Measurements from ENCODE around the gene TMEM225B. TPM values are rescaled to one million over a fixed set of nuclear protein-coding genes. Genes with fewer than 3 reads are reported as not detected.
"Not testable (repeated sequence)": the region's sequence is repeated elsewhere in the genome, so short reads cannot be mapped to it uniquely, and the experiment has no call there.

Gene TMEM225B
- total RNA-seq, 1 donor, result 1.4 TPM

DNA sequence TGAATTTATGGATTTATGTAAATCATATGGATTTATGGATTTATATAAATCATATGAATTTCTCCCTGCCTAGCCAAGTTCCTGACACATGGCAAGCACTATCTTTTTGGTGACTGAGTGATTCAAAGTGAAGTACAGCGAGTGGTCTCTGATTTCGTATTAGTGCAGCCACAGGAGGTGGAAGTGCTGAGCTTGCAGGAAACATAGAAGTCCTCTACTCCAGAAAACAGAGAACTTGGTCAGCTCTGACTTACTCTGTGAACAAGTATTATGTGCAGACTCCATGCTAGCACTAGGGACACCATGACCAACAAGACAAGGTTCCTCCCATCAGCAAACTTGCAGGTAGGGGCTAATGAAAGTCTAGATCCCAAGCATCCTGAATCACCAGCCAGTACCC, 53.2 kb downstream of the TMEM225B start:
- H3K27me3 ChIP-seq (ENCODE audit: insufficient read depth, low read length), result no peaks in the 10 kb centered on the region

GRCh38 chr7:99652671-99653070, 54.6 kb downstream of the TMEM225B start:
- no peaks in the 10 kb centered on the region for H3K27me3 ChIP-seq (ENCODE audit: insufficient read depth, low read length)
- no peaks in the 10 kb centered on the region for H3K4me1 ChIP-seq (ENCODE audit: insufficient read depth, low read length)
- H3K4me3 ChIP-seq (ENCODE audit: low read length), result no peak overlapping the region
- H3K9me3 ChIP-seq (ENCODE audit: low read depth, low read length), result no peaks in the 10 kb centered on the region

More for the DNA sequence above, 53.2 kb downstream of the TMEM225B start:
- Histone ChIP-seq H3K4me3 (ENCODE audit: low read length) (no peak overlapping the region), H3K4me1 (ENCODE audit: insufficient read depth, low read length) (no peaks in the 10 kb centered on the region), H3K9me3 (ENCODE audit: low read depth, low read length) (no peaks in the 10 kb centered on the region)

- H3K4me1 ChIP-seq (ENCODE audit: insufficient read depth, low read length); H3K9me3 ChIP-seq (ENCODE audit: low read depth, low read length): not testable (repeated sequence)
These were observed 55.2 kb downstream of the TMEM225B start for GRCh38 chr7:99653269-99653668.

DNA sequence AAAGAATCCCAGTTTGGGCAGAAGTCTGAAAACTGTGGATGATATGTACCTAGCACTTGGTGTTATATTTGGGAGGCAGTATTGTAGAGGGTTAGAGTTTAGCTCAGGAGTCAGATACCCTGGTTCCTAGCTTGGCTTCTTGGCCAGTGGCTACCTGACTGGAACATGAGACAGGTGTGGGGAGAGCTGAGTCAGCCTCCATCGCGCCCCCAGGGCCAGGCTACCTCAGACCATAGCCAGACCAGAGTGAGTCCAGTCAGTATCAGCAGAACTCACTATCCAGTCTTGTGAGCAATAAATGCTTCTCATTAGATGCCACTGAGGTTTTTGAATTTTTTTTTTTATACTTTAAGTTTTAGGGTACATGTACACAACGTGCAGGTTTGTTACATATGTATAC, 55.7 kb downstream of the TMEM225B start:
- Histone ChIP-seq H3K4me1 (ENCODE audit: insufficient read depth, low read length) (no peaks in the 10 kb centered on the region), H3K4me3 (ENCODE audit: low read length) (no peak overlapping the region), H3K27me3 (ENCODE audit: insufficient read depth, low read length) (no peaks in the 10 kb centered on the region), H3K9me3 (ENCODE audit: low read depth, low read length) (no peaks in the 10 kb centered on the region)

More at GRCh38 chr7:99653269-99653668, 55.2 kb downstream of the TMEM225B start:
- not testable (repeated sequence) for H3K4me3 ChIP-seq (ENCODE audit: low read length); H3K27me3 ChIP-seq (ENCODE audit: insufficient read depth, low read length)

DNA sequence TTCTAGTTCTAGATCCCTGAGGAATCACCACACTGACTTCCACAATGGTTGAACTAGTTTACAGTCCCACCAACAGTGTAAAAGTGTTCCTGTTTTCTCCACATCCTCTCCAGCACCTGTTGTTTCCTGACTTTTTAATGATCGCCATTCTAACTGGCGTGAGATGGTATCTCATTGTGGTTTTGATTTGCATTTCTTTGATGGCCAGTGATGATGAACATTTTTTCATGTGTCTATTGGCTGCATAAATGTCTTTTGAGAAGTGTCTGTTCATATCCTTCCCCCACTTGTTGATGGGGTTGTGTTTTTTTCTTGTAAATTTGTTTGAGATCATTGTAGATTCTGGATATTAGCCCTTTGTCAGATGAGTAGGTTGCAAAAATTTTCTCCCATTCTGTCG, 56.6 kb downstream of the TMEM225B start:
- H3K4me1 ChIP-seq (ENCODE audit: insufficient read depth, low read length); H3K27me3 ChIP-seq (ENCODE audit: insufficient read depth, low read length); H3K9me3 ChIP-seq (ENCODE audit: low read depth, low read length); H3K4me3 ChIP-seq (ENCODE audit: low read length): not testable (repeated sequence)

- H3K9me3 ChIP-seq (ENCODE audit: low read depth, low read length); H3K4me3 ChIP-seq (ENCODE audit: low read length); H3K4me1 ChIP-seq (ENCODE audit: insufficient read depth, low read length); H3K27me3 ChIP-seq (ENCODE audit: insufficient read depth, low read length): not testable (repeated sequence)
These were observed 59.8 kb downstream of the TMEM225B start for GRCh38 chr7:99657879-99658278.

Other genes with a start within 250 kb of the TMEM225B start
- gene ARPC1B, start 223.5 kb upstream of the TMEM225B start, total RNA-seq, result 282 TPM
- 29.6 TPM for gene PDAP1, start 189.7 kb upstream of the TMEM225B start, total RNA-seq
- 99.0 TPM for gene BUD31, start 189.3 kb upstream of the TMEM225B start, total RNA-seq
- 3.1 TPM for gene PTCD1, start 159.5 kb upstream of the TMEM225B start, total RNA-seq
- 17.4 TPM for gene CPSF4, start 159.3 kb upstream of the TMEM225B start, total RNA-seq
- gene ATP5MF, start 132.1 kb upstream of the TMEM225B start, total RNA-seq, result 130 TPM
- gene ZNF789, start 125.4 kb upstream of the TMEM225B start, total RNA-seq, result 6.1 TPM
- gene ZNF394, start 98.0 kb upstream of the TMEM225B start, total RNA-seq, result 198 TPM
- 6.3 TPM for gene ZKSCAN5, start 93.6 kb upstream of the TMEM225B start, total RNA-seq
- gene FAM200A, start 46.2 kb upstream of the TMEM225B start, total RNA-seq, result 1.0 TPM
- 122 TPM for gene ZNF655, start 39.6 kb upstream of the TMEM225B start, total RNA-seq
- gene ZSCAN25, start 18.7 kb downstream of the TMEM225B start, total RNA-seq, result 28.8 TPM
- gene CYP3A5, start 81.7 kb downstream of the TMEM225B start, total RNA-seq, result 0.10 TPM
- gene CYP3A7, start 136.9 kb downstream of the TMEM225B start, total RNA-seq, result not detected
- not detected for gene CYP3A4, start 185.9 kb downstream of the TMEM225B start, total RNA-seq
- gene CYP3A43, start 229.7 kb downstream of the TMEM225B start, total RNA-seq, result not detected

Measured in mononuclear cell (primary cell).